GM23338 (cell line): Measurements from ENCODE around the gene FRMD4A. TPM values are rescaled to one million over a fixed set of nuclear protein-coding genes. Genes with fewer than 3 reads are reported as not detected.

Source experiments
- ATAC-seq: fragments of 200-7000 bp; cut with Tn5 transposase; 3 replicates; pipeline ENCODE4 v1.9.1; 2020
- DNase-seq: peaks from one replicate; pipeline ENCODE4 v3.0.0-alpha.2; 2015; ENCODE audit warnings: low spot score
- H2AFZ ChIP-seq: fragments of 200-600 bp; sonication (generic); 2 replicates; pipeline ENCODE4 v1.8.0; 2016; ENCODE audit warnings: antibody characterized with exemption, mild to moderate bottlenecking, moderate library complexity
- H3F3A ChIP-seq: fragments of 200-600 bp; sonication (generic); replicated peaks from 2 replicates; pipeline ENCODE4 v1.8.0; 2017; ENCODE audit warnings: antibody characterized with exemption, mixed run types, low read depth
- H3K27ac ChIP-seq: fragments of 200-600 bp; sonication (generic); 2 replicates; pipeline ENCODE4 v1.6.1; 2016; ENCODE audit warnings: low read depth
- H3K27me3 ChIP-seq: fragments of 200-600 bp; sonication (generic); 2 replicates; pipeline ENCODE4 v1.8.0; 2016; ENCODE audit warnings: mild to moderate bottlenecking, mixed run types, moderate library complexity; ENCODE audit not compliant: insufficient read depth
- H3K36me3 ChIP-seq: fragments of 200-600 bp; sonication (generic); 2 replicates; pipeline ENCODE4 v1.8.0; 2016; ENCODE audit warnings: mild to moderate bottlenecking; ENCODE audit not compliant: insufficient read depth
- H3K4me1 ChIP-seq: fragments of 200-600 bp; sonication (generic); 2 replicates; pipeline ENCODE4 v1.8.0; 2016; ENCODE audit warnings: mild to moderate bottlenecking, moderate library complexity; ENCODE audit not compliant: insufficient read depth
- H3K4me2 ChIP-seq: fragments of 200-600 bp; sonication (generic); 2 replicates; pipeline ENCODE4 v1.7.1; 2017; ENCODE audit warnings: mixed run types
- H3K4me3 ChIP-seq: fragments of 200-600 bp; sonication (generic); 2 replicates; pipeline ENCODE4 v1.6.1; 2016; ENCODE audit warnings: mixed run types
- H3K79me2 ChIP-seq: fragments of 200-600 bp; sonication (generic); replicated peaks from 2 replicates; pipeline ENCODE4 v1.8.0; 2017; ENCODE audit warnings: mild to moderate bottlenecking; ENCODE audit not compliant: insufficient read depth
- H3K9me2 ChIP-seq: fragments of 200-600 bp; sonication (generic); 2 replicates; pipeline ENCODE4 v1.8.0; 2017; ENCODE audit not compliant: insufficient read depth
- H4K20me1 ChIP-seq: fragments of 200-600 bp; sonication (generic); replicated peaks from 2 replicates; pipeline ENCODE4 v1.8.0; 2017; ENCODE audit warnings: mild to moderate bottlenecking; ENCODE audit not compliant: insufficient read depth
- H3K27ac Mint-ChIP-seq: 2 replicates; pipeline ENCODE4 v1.8.0; 2020; ENCODE audit warnings: inconsistent platforms, mild to moderate bottlenecking, moderate library complexity, mixed read lengths
- H3K27me3 Mint-ChIP-seq: 3 replicates; pipeline ENCODE4 v1.8.0; 2022; ENCODE audit warnings: low read depth, mild to moderate bottlenecking, moderate library complexity, mixed read lengths, inconsistent platforms; ENCODE audit not compliant: insufficient read depth, poor library complexity
- H3K36me3 Mint-ChIP-seq: 3 replicates; pipeline ENCODE4 v1.8.0; 2021; ENCODE audit warnings: low read depth, mild to moderate bottlenecking, inconsistent platforms, moderate library complexity, mixed read lengths
- H3K4me1 Mint-ChIP-seq: 3 replicates; pipeline ENCODE4 v1.8.0; 2020; ENCODE audit warnings: mild to moderate bottlenecking, inconsistent platforms, mixed read lengths
- H3K4me3 Mint-ChIP-seq: 3 replicates; pipeline ENCODE4 v1.8.0; 2021; ENCODE audit warnings: moderate library complexity, mild to moderate bottlenecking, inconsistent platforms, mixed read lengths
- H3K9me3 Mint-ChIP-seq: 3 replicates; pipeline ENCODE4 v1.8.0; 2020; ENCODE audit warnings: moderate library complexity, mild to moderate bottlenecking, inconsistent platforms, mixed read lengths
- CREB1 ChIP-seq: fragments of 250-450 bp; sonication (Bioruptor Pico); IDR thresholded peaks from 2 replicates; pipeline ENCODE4 v1.5.0; 2020; ENCODE audit warnings: low read depth, mild to moderate bottlenecking, moderate library complexity
- EZH2 ChIP-seq: fragments of 200-600 bp; sonication (generic); IDR thresholded peaks from one replicate; pipeline ENCODE4 v1.8.0; 2017; ENCODE audit warnings: antibody characterized with exemption, mild to moderate bottlenecking, low read depth; ENCODE audit not compliant: unreplicated experiment
- EZH2phosphoT487 ChIP-seq: fragments of 200-600 bp; sonication (generic); IDR thresholded peaks from one replicate; pipeline ENCODE4 v1.8.1; 2018; ENCODE audit warnings: antibody characterized with exemption; ENCODE audit not compliant: unreplicated experiment
- JUNB ChIP-seq: IDR thresholded peaks from one replicate; pipeline ENCODE4 v1.6.1; 2016; ENCODE audit warnings: antibody characterized with exemption; ENCODE audit not compliant: unreplicated experiment
- NANOG ChIP-seq: IDR thresholded peaks from 2 replicates; pipeline ENCODE4 v1.6.1; 2016; ENCODE audit warnings: antibody characterized with exemption, borderline replicate concordance
- POLR2AphosphoS5 ChIP-seq: IDR thresholded peaks from 2 replicates; pipeline ENCODE4 v1.6.1; 2016; ENCODE audit warnings: antibody characterized with exemption, low read depth
- STAT1 ChIP-seq: IDR thresholded peaks from one replicate; pipeline ENCODE4 v1.6.1; 2016; ENCODE audit warnings: antibody characterized with exemption; ENCODE audit not compliant: unreplicated experiment
- ZNF114 ChIP-seq: fragments of 250-450 bp; sonication (Bioruptor Pico); IDR thresholded peaks from 2 replicates; pipeline ENCODE4 v1.5.0; 2020; ENCODE audit warnings: mild to moderate bottlenecking, moderate library complexity
- ZNF331 ChIP-seq: fragments of 250-450 bp; sonication (Bioruptor Pico); IDR thresholded peaks from 2 replicates; pipeline ENCODE4 v1.5.0; 2020; ENCODE audit warnings: low read depth, mild to moderate bottlenecking, moderate library complexity
- polyA plus RNA-seq: library from polyadenylated mRNA; unstranded; fragments of >200 nt; fragmentation: Nextera tagmentation; extraction: Ambion mirVana; gene quantifications from 2 replicates; pipeline ENCODE4 v1.2.1, GENCODE V29; 2016
- total RNA-seq: library from RNA; depleted of rRNA; stranded (reverse); fragments of >200 nt; shearing (Covaris generic); gene quantifications from 2 replicates; pipeline ENCODE4 v1.2.3, GENCODE V29; 2014
- TF ChIP-seq, protein P1 (sequence below): IDR thresholded peaks from 2 replicates; pipeline ENCODE4 v1.6.1; 2016; ENCODE audit warnings: antibody characterized with exemption
- TF ChIP-seq, protein P2 (sequence below), 2 experiments: fragments of 200-600 bp in 1 of 2; sonication (generic) in 1 of 2; conservative IDR thresholded peaks; 2 replicates each; pipeline versions ENCODE4 v1.5.1 to v1.6.1; 2016 to 2017; ENCODE audit warnings: antibody characterized with exemption in 2 of 2, low read depth in 2 of 2, mild to moderate bottlenecking in 2 of 2, moderate library complexity in 1 of 2
- TF ChIP-seq, protein P3 (sequence below): fragments of 250-450 bp; sonication (Bioruptor Pico); IDR thresholded peaks from 2 replicates; pipeline ENCODE4 v1.5.0; 2020; ENCODE audit warnings: mild to moderate bottlenecking, moderate library complexity
- TF ChIP-seq, protein P4 (sequence below): IDR thresholded peaks from one replicate; pipeline ENCODE4 v1.6.1; 2018; ENCODE audit warnings: antibody characterized with exemption; ENCODE audit not compliant: unreplicated experiment

FRMD4A gene
- total and polyA plus RNA-seq, 2 experiments from 2014 or later: 14.0 to 20.1 TPM

DNA sequence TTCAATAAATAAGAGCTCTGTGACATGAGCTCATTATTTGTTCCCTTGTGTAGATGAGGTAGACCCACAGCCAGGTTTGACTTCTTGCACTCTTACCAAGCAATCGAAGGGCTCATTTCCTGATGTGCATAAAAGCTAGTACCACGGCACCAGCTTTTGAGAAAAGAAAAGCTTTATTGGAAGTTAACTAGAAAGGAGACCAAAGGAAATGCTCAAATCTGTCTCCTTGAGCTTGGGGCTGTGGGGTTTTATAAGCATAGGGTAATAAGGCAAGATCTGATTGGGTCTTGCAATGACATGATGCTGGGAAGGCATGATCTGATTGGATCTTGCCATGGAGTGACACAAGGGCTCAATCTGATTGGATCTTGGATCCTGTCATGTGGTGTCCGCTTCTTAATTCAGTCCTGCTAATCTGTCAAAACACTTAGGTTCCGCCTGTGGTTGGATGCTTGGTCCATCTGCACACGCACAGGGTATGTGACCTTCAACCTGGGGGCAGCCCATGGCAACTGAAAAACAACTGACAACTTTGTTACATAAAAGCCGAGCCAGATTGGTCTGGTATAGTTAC, 47.8 kb upstream of the FRMD4A start:
- no peaks in the 10 kb centered on the region for H3K27me3 Mint-ChIP-seq
- Histone ChIP-seq H3K4me1 (peaks cover 4% of the 10 kb centered on the region), H3K27me3 (no peaks in the 10 kb centered on the region), H4K20me1 (no peaks in the 10 kb centered on the region), H3K4me2 (no peak overlapping the region), H2AFZ (no peak overlapping the region; the same call in 1 of the 2 replicates), H3K36me3 (no peaks in the 10 kb centered on the region), H3K4me3 (no peak overlapping the region), H3K27ac (no peak overlapping the region), H3K79me2 (no peaks in the 10 kb centered on the region), H3F3A (no peaks in the 10 kb centered on the region), H3K9me2 (0 out of 2 replicates have a peak, but pooled peaks cover 6% of the 10 kb centered on the region)
- H3K4me1 Mint-ChIP-seq: peaks cover 17% of the 10 kb centered on the region
- no peaks in the 10 kb centered on the region for H3K36me3 Mint-ChIP-seq
- TF ChIP-seq, protein P1, sequence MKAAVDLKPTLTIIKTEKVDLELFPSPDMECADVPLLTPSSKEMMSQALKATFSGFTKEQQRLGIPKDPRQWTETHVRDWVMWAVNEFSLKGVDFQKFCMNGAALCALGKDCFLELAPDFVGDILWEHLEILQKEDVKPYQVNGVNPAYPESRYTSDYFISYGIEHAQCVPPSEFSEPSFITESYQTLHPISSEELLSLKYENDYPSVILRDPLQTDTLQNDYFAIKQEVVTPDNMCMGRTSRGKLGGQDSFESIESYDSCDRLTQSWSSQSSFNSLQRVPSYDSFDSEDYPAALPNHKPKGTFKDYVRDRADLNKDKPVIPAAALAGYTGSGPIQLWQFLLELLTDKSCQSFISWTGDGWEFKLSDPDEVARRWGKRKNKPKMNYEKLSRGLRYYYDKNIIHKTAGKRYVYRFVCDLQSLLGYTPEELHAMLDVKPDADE: no peak
- TF ChIP-seq, protein P2, sequence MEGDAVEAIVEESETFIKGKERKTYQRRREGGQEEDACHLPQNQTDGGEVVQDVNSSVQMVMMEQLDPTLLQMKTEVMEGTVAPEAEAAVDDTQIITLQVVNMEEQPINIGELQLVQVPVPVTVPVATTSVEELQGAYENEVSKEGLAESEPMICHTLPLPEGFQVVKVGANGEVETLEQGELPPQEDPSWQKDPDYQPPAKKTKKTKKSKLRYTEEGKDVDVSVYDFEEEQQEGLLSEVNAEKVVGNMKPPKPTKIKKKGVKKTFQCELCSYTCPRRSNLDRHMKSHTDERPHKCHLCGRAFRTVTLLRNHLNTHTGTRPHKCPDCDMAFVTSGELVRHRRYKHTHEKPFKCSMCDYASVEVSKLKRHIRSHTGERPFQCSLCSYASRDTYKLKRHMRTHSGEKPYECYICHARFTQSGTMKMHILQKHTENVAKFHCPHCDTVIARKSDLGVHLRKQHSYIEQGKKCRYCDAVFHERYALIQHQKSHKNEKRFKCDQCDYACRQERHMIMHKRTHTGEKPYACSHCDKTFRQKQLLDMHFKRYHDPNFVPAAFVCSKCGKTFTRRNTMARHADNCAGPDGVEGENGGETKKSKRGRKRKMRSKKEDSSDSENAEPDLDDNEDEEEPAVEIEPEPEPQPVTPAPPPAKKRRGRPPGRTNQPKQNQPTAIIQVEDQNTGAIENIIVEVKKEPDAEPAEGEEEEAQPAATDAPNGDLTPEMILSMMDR (conservative IDR thresholded peaks at IDR 0.05; ENCODE audit: low read depth in 2 of 2): no peak
- TF ChIP-seq CREB1 (CRISPR knock-in tag): no peak
- no peak for TF ChIP-seq EZH2
- TF ChIP-seq EZH2phosphoT487: no peak
- TF ChIP-seq, protein P3, sequence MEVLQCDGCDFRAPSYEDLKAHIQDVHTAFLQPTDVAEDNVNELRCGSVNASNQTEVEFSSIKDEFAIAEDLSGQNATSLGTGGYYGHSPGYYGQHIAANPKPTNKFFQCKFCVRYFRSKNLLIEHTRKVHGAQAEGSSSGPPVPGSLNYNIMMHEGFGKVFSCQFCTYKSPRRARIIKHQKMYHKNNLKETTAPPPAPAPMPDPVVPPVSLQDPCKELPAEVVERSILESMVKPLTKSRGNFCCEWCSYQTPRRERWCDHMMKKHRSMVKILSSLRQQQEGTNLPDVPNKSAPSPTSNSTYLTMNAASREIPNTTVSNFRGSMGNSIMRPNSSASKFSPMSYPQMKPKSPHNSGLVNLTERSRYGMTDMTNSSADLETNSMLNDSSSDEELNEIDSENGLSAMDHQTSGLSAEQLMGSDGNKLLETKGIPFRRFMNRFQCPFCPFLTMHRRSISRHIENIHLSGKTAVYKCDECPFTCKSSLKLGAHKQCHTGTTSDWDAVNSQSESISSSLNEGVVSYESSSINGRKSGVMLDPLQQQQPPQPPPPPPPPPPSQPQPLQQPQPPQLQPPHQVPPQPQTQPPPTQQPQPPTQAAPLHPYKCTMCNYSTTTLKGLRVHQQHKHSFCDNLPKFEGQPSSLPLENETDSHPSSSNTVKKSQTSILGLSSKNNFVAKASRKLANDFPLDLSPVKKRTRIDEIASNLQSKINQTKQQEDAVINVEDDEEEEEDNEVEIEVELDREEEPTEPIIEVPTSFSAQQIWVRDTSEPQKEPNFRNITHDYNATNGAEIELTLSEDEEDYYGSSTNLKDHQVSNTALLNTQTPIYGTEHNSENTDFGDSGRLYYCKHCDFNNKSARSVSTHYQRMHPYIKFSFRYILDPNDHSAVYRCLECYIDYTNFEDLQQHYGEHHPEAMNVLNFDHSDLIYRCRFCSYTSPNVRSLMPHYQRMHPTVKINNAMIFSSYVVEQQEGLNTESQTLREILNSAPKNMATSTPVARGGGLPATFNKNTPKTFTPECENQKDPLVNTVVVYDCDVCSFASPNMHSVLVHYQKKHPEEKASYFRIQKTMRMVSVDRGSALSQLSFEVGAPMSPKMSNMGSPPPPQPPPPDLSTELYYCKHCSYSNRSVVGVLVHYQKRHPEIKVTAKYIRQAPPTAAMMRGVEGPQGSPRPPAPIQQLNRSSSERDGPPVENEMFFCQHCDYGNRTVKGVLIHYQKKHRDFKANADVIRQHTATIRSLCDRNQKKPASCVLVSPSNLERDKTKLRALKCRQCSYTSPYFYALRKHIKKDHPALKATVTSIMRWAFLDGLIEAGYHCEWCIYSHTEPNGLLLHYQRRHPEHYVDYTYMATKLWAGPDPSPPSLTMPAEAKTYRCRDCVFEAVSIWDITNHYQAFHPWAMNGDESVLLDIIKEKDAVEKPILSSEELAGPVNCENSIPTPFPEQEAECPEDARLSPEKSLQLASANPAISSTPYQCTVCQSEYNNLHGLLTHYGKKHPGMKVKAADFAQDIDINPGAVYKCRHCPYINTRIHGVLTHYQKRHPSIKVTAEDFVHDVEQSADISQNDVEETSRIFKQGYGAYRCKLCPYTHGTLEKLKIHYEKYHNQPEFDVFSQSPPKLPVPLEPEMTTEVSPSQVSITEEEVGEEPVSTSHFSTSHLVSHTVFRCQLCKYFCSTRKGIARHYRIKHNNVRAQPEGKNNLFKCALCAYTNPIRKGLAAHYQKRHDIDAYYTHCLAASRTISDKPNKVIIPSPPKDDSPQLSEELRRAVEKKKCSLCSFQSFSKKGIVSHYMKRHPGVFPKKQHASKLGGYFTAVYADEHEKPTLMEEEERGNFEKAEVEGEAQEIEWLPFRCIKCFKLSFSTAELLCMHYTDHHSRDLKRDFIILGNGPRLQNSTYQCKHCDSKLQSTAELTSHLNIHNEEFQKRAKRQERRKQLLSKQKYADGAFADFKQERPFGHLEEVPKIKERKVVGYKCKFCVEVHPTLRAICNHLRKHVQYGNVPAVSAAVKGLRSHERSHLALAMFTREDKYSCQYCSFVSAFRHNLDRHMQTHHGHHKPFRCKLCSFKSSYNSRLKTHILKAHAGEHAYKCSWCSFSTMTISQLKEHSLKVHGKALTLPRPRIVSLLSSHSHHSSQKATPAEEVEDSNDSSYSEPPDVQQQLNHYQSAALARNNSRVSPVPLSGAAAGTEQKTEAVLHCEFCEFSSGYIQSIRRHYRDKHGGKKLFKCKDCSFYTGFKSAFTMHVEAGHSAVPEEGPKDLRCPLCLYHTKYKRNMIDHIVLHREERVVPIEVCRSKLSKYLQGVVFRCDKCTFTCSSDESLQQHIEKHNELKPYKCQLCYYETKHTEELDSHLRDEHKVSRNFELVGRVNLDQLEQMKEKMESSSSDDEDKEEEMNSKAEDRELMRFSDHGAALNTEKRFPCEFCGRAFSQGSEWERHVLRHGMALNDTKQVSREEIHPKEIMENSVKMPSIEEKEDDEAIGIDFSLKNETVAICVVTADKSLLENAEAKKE (CRISPR knock-in tag): no peak
- TF ChIP-seq JUNB: no peak
- TF ChIP-seq POLR2AphosphoS5: no peak
- no peak for TF ChIP-seq NANOG
- no peak for TF ChIP-seq ZNF114
- no peak for TF ChIP-seq ZNF331 (CRISPR knock-in tag)
- no peak for TF ChIP-seq STAT1
- TF ChIP-seq, protein P4, sequence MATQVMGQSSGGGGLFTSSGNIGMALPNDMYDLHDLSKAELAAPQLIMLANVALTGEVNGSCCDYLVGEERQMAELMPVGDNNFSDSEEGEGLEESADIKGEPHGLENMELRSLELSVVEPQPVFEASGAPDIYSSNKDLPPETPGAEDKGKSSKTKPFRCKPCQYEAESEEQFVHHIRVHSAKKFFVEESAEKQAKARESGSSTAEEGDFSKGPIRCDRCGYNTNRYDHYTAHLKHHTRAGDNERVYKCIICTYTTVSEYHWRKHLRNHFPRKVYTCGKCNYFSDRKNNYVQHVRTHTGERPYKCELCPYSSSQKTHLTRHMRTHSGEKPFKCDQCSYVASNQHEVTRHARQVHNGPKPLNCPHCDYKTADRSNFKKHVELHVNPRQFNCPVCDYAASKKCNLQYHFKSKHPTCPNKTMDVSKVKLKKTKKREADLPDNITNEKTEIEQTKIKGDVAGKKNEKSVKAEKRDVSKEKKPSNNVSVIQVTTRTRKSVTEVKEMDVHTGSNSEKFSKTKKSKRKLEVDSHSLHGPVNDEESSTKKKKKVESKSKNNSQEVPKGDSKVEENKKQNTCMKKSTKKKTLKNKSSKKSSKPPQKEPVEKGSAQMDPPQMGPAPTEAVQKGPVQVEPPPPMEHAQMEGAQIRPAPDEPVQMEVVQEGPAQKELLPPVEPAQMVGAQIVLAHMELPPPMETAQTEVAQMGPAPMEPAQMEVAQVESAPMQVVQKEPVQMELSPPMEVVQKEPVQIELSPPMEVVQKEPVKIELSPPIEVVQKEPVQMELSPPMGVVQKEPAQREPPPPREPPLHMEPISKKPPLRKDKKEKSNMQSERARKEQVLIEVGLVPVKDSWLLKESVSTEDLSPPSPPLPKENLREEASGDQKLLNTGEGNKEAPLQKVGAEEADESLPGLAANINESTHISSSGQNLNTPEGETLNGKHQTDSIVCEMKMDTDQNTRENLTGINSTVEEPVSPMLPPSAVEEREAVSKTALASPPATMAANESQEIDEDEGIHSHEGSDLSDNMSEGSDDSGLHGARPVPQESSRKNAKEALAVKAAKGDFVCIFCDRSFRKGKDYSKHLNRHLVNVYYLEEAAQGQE: no peak
- no peak overlapping the region for H3K4me3 Mint-ChIP-seq
- no peak overlapping the region for H3K27ac Mint-ChIP-seq
- H3K9me3 Mint-ChIP-seq: no peaks in the 10 kb centered on the region
- DNase-seq (no peak), ATAC-seq (no peak)
